A549 treated with CORT108297 at 1 μM for 4 hours (cell line): Measurements from ENCODE around the gene TAF5L. TPM values are rescaled to one million over a fixed set of nuclear protein-coding genes. Genes with fewer than 3 reads are reported as not detected.

Experiments used
- total RNA-seq: library from RNA; stranded (reverse); fragments of 200-300 nt; extraction: Qiagen RNA extraction; gene quantifications from 5 replicates; pipeline ENCODE4 v1.2.3, GENCODE V29; 2022

Gene TAF5L
- 20.4 to 22.3 TPM (median 20.7 TPM) in 5 replicates for total RNA-seq

DNA sequence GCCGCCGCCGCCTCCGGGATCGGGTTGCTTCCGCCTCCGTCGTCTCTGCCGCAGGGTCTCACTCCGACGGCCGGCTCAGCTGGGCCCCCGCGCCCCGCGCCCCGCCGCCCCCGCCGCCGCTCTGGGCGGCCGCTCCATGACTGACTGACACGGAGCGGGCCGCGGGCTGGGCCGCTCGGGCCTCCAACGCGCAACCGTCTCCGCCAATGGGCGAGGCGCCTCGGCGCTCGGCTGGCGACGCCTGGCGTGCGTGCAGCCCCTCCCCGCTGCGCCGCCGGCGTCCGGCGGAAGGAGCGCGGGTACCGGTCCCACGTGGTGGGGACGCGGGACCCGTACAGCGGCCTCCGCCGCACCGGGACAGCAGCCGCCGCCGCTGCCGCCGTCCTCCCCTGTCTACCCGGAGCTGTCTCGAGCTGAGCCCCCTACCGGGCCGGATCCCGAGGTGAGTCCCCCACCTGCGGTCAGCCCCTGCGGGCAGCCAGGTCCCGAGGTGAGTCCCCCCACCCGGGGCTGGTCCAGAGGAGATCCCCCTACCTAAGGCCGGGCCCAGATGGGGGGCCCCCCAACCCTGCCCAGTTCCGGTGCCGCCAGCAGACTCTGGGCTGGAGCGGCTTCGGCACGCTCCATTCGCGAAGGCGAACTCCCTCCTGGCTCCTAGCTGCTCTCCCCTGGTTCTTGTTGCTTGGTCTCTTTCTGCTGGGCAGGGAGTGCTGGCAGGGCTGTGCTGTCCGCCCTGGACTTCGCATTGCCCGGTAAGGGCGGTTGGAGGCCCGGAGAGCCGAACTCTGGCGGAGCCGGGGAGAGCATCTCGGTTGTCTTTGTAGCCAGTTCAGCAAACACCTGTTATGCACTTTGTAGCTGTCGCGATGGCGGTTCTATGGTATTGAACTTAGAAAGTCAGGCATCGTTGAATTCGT, at the start of gene TAF5L, which contains the start of gene URB2:
TSS of gene TAF5L (minus strand) at position 208 of the 917 bp plus-strand sequence. CDS start 11,640 bp downstream, outside the sequence.
TSS of gene URB2 (plus strand) at position 333 of the 917 bp plus-strand sequence. CDS start 1,387 bp downstream, outside the sequence.

DNA sequence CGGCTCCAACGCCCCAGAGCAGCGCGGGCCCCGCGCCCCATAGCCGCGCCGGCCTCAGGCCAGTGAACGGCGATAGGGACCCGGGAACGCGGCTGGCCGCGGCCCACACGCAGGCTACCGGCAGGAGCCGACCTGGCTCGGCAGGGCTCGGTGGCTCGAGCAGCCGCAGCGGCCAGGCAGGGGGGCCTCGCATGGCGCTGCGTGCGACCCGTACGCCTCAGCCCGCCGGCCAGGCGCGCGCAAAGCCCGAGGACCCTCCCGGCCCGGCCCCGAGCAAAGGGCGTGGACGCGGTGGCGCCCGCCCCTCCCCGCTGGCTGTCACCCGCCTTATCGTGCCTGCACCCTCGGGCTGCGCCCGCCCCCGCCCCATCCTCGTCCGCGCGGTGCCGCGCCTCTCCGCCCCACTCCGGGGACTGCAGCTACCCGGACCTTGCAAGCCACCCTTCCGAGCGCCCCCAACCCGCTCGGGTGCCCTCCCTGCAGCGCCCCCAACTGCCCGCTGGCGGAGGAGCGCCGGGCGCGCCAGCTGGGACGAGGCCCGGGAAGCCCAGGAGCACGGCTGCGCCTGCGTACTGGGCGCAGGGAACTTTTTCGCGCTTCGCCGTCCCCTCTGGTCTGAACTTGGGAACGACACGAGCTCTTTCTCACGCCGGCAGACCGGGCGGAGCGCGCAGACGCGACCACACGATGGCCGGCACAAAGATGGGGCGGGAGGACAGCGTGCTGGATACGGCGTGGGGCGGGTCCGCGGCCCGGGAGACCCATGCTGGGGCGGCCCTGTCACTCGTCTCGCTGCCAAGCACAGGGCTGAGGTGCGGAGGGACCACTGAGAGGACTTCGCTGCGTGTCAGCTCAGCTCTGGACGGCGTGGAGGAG, 67.2 kb downstream of the TAF5L start, which contains the start of gene ABCB10:
TSS of gene ABCB10 (minus strand) at position 248 of the 876 bp plus-strand sequence. CDS start at position 193, 55 bp downstream.

Other genes starting within 250 kb of the TAF5L start
- 0.07 to 0.31 TPM (median 0.16 TPM) in 4 of 5 replicates, not detected in the other for gene ACTA1, start 192.0 kb downstream of the TAF5L start, total RNA-seq
- 18.6 to 24.5 TPM (median 22.3 TPM) in 5 replicates for gene NUP133, start 117.8 kb downstream of the TAF5L start, total RNA-seq
- gene ABCB10, start 67.4 kb downstream of the TAF5L start, total RNA-seq = 14.3 to 20.5 TPM (median 19.3 TPM) in 5 replicates
- gene URB2, start 125 bp upstream of the TAF5L start, total RNA-seq = 13.4 to 15.4 TPM (median 15.1 TPM) in 5 replicates